Activated T-helper 1 cell treated with anti-CD3 and anti-CD28 coated beads, Interleukin-12 subunit alpha, Interleukin-12 subunit beta, Interleukin-2, Interleukin-4 antibody, amounts not matched to agents 30 ng/mL and 10 ng/mL and 1 ng/mL, durations not matched to agents 14 hours and 24 hours and 36 hours (primary cell): Measurements from ENCODE around the gene MUC2. TPM values are rescaled to one million over a fixed set of nuclear protein-coding genes. Genes with fewer than 3 reads are reported as not detected.

Experiments
- DNase-seq: peaks from one replicate; pipeline ENCODE4 v3.0.0; 2021; ENCODE audit warnings: low spot score
- H3K27ac Mint-ChIP-seq: one replicate; pipeline ENCODE4 v1.8.0; 2021; ENCODE audit warnings: mild to moderate bottlenecking, mixed read lengths
- H3K27me3 Mint-ChIP-seq: one replicate; pipeline ENCODE4 v1.8.0; 2022; ENCODE audit warnings: mild to moderate bottlenecking, moderate library complexity, mixed read lengths; ENCODE audit not compliant: insufficient read depth
- H3K36me3 Mint-ChIP-seq: one replicate; pipeline ENCODE4 v1.8.0; 2021; ENCODE audit warnings: low read depth, mixed read lengths
- H3K4me1 Mint-ChIP-seq: one replicate; pipeline ENCODE4 v1.8.0; 2021; ENCODE audit warnings: low read depth, mixed read lengths
- H3K4me3 Mint-ChIP-seq: one replicate; pipeline ENCODE4 v1.8.0; 2021; ENCODE audit warnings: mild to moderate bottlenecking, moderate library complexity, mixed read lengths
- H3K9me3 Mint-ChIP-seq: one replicate; pipeline ENCODE4 v1.8.0; 2021; ENCODE audit warnings: mixed read lengths
- intact Hi-C: fragments of 100-400 bp; cut with micrococcal nuclease; formaldehyde crosslinking; loops from one replicate; pipeline ENCODE4 v1.15.1; 2024
- total RNA-seq: library from RNA; stranded (reverse); gene quantifications from 2 replicates; pipeline ENCODE4 v1.2.3, GENCODE V29; 2022

The MUC2 gene
- total RNA-seq, result not detected in 2 replicates

GRCh38 chr11:1074244-1075221 lies at the start of gene MUC2:
TSS of gene MUC2 (plus strand) at chr11:1074874.
- no peaks in the 10 kb centered on the region for H3K27me3 Mint-ChIP-seq
- H3K4me1 Mint-ChIP-seq, result no peaks in the 10 kb centered on the region
- no peak within 1 kb of the TSS for H3K27ac Mint-ChIP-seq
- no peak within 1 kb of the TSS for H3K4me3 Mint-ChIP-seq
- H3K9me3 Mint-ChIP-seq, result no peaks in the 10 kb centered on the region
- no peaks in the 10 kb centered on the region for H3K36me3 Mint-ChIP-seq
- intact Hi-C loops, result no loop called here
- DNase-seq, result no peak

DNA sequence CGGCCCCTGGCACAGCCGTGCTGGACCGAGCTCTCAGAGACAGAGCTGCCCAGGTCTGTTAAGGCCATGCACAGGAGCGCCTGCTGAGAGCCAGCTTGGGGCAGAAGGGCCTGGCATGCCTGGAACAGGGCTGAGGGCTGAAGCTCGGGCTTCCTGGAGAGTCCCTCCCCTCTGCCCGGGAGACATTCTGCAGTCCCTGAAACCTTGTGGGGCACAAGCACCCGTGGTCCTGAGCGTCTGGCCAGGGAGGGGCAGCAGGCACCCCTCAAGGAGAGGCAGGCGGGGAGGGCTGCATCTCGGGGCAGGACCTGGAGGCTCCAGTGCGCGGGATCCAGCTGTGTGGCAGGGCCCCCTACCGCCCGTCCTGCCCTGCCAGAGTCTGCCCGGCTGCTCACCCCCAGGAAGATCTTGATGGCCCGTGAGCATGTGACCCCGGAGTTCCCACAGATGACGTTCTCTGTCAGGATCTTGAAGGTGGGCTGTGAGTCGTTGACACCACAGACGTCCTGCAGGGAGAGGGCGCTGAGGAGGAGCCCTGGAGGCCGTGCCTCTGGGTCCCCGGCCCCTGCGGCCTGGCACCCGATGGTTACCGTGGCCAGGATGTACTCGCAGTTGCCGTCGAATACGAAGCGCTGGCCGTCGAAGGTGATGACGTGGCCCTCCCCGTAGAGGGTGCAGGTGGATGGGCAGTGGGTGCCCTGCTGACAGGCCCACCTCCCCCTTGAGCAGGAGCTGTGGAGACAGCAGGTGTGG lies 49.1 kb upstream of the MUC2 start:
- Mint-ChIP-seq H3K36me3 (no peaks in the 10 kb centered on the region), H3K27ac (no peak overlapping the region), H3K9me3 (no peaks in the 10 kb centered on the region), H3K4me3 (no peak overlapping the region), H3K4me1 (no peaks in the 10 kb centered on the region), H3K27me3 (no peaks in the 10 kb centered on the region)
- DNase-seq, result no peak
- intact Hi-C loops, result no loop called here

DNA sequence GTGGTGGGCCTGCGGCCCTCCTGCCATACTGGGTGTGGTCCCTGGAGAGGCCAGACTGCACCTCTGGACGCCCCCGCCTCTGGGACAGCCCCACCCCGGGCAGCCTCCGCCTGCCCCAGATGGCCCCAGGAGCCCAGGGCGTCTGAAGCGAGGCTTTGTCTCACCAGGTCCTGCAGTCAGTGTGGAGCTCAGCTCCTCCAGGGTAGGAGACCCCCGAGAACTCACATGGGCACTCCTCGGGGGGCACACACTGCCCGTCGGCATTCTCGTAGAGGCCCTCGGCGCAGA lies 48.6 kb upstream of the MUC2 start:
- no peak overlapping the region for H3K4me3 Mint-ChIP-seq
- intact Hi-C loops, result no loop called here
- no peak for DNase-seq
- no peak overlapping the region for H3K27ac Mint-ChIP-seq
- no peaks in the 10 kb centered on the region for H3K27me3 Mint-ChIP-seq
- H3K36me3 Mint-ChIP-seq, result no peaks in the 10 kb centered on the region
- no peaks in the 10 kb centered on the region for H3K4me1 Mint-ChIP-seq
- no peaks in the 10 kb centered on the region for H3K9me3 Mint-ChIP-seq

DNA sequence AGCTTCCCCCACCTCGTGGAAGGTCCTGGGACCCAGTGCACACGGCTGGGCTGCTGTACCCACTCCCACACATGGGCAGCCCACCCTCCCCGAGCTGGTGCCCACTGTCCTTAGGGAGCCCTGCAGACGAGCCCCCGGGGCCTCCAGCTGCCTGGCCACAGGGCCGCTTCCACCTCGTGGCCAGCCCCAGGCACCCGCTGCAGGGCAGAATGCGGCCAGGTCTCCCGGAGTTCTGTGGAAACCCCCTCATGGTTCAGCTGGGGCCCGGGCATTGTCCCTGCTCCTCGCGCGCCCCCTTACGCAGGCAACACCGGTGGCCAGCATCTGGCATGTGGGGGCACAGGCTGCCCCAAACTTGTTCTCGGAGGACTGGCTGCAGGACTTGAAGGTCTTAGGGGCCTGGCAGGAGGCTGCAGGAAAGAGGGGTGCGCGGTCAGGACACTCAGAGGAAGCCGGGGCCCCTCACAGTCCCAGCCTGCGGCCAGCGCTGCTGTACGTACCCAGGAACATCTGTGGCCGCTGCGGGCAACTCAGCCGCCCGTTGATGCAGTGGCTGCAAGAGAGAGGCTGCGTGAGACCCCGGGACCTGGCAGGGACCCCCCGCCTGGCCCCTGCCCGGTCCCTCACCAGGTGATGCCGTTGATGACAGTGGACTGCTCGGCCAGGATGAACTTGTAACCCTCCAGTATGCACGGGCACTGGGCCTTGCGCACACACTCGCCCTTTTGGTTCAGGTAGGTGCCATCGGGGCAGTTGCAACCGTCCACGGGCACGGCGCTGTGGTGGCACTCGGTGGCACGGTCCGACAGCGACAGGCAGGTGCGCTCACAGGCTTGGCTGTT lies 47.8 kb upstream of the MUC2 start:
- Mint-ChIP-seq H3K9me3 (no peaks in the 10 kb centered on the region), H3K27ac (no peak overlapping the region), H3K36me3 (no peaks in the 10 kb centered on the region), H3K4me3 (no peak overlapping the region), H3K27me3 (no peaks in the 10 kb centered on the region), H3K4me1 (no peaks in the 10 kb centered on the region)
- intact Hi-C loops, result no loop called here
- no peak for DNase-seq

- H3K9me3 Mint-ChIP-seq, result no peaks in the 10 kb centered on the region
- intact Hi-C loops, result no loop called here
- no peak for DNase-seq
- H3K27ac Mint-ChIP-seq, result no peak overlapping the region
- no peak overlapping the region for H3K4me3 Mint-ChIP-seq
- no peaks in the 10 kb centered on the region for H3K36me3 Mint-ChIP-seq
- H3K4me1 Mint-ChIP-seq, result no peaks in the 10 kb centered on the region
- H3K27me3 Mint-ChIP-seq, result no peaks in the 10 kb centered on the region
Observed at GRCh38 chr11:1027483-1028290, 47.0 kb upstream of the MUC2 start.

GRCh38 chr11:1028291-1028540 lies 46.5 kb upstream of the MUC2 start:
- no peaks in the 10 kb centered on the region for H3K4me1 Mint-ChIP-seq
- intact Hi-C loops, result no loop called here

GRCh38 chr11:1028616-1029015 lies 46.1 kb upstream of the MUC2 start:
- H3K4me1 Mint-ChIP-seq, result no peaks in the 10 kb centered on the region

More at GRCh38 chr11:1028291-1028540, 46.5 kb upstream of the MUC2 start:
- Mint-ChIP-seq H3K9me3 (no peaks in the 10 kb centered on the region), H3K27me3 (no peaks in the 10 kb centered on the region), H3K36me3 (no peaks in the 10 kb centered on the region), H3K27ac (no peak overlapping the region), H3K4me3 (no peak overlapping the region)
- no peak for DNase-seq

DNA sequence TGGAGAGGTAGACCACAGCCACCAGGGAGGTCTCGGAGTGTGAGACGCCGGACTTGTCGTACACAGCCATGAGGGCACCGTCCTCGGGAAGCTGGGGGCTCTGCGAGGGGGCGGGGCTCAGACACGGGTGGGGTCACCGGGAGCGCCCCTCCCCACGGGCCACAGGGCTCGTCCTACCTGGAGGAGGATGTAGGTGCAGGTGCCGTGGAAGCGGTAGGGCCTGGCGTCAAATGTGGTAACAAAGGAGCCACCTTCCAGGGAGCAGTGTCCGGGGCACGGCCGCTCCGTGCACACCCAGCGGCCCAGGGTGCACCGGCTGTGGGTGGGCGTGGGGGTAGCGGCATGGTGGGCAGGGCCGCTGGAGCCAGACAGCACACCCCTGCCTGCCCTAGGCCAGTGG lies 45.6 kb upstream of the MUC2 start:
- H3K4me1 Mint-ChIP-seq, result no peaks in the 10 kb centered on the region
- intact Hi-C loops, result no loop called here
- DNase-seq, result no peak
- H3K36me3 Mint-ChIP-seq, result no peaks in the 10 kb centered on the region
- no peaks in the 10 kb centered on the region for H3K9me3 Mint-ChIP-seq
- no peaks in the 10 kb centered on the region for H3K27me3 Mint-ChIP-seq
- no peak overlapping the region for H3K27ac Mint-ChIP-seq
- no peak overlapping the region for H3K4me3 Mint-ChIP-seq

More at GRCh38 chr11:1028616-1029015, 46.1 kb upstream of the MUC2 start:
- no peak for DNase-seq
- Mint-ChIP-seq H3K36me3 (no peaks in the 10 kb centered on the region), H3K27me3 (no peaks in the 10 kb centered on the region), H3K4me3 (no peak overlapping the region), H3K27ac (no peak overlapping the region), H3K9me3 (no peaks in the 10 kb centered on the region)
- intact Hi-C loops, result no loop called here

DNA sequence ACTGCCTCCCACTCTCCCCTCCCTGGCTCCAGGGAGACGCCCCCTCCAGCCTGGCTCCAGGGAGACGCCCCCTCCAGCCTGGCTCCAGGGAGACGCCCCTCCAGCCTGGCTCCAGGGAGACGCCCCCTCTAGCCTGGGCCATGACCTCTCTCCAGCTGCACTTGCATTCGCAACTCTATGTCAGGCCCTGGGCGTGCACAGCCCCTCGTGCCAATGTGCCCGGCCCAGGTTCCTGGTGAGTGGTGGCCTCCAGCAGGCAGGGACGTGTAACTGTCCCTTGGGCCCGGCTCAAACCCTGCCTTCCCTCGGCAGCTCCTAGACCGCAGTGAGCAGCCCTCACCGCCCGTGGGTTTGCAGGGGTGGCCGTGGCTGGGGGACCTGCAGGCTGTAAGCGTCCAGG lies 45.0 kb upstream of the MUC2 start:
- H3K27ac Mint-ChIP-seq, result no peak overlapping the region

GRCh38 chr11:1030086-1030485 lies 44.6 kb upstream of the MUC2 start:
- Mint-ChIP-seq H3K4me3 (no peak overlapping the region), H3K27ac (no peak overlapping the region), H3K36me3 (no peaks in the 10 kb centered on the region), H3K9me3 (no peaks in the 10 kb centered on the region), H3K4me1 (no peaks in the 10 kb centered on the region), H3K27me3 (no peaks in the 10 kb centered on the region)
- intact Hi-C loops, result no loop called here
- no peak for DNase-seq

More for the DNA sequence above, 45.0 kb upstream of the MUC2 start:
- Mint-ChIP-seq H3K36me3 (no peaks in the 10 kb centered on the region), H3K27me3 (no peaks in the 10 kb centered on the region), H3K4me1 (no peaks in the 10 kb centered on the region), H3K9me3 (no peaks in the 10 kb centered on the region), H3K4me3 (no peak overlapping the region)
- no peak for DNase-seq
- intact Hi-C loops, result no loop called here

GRCh38 chr11:1030556-1030955 lies 44.1 kb upstream of the MUC2 start:
- no peak for DNase-seq
- Mint-ChIP-seq H3K4me3 (no peak overlapping the region), H3K27ac (no peak overlapping the region), H3K4me1 (no peaks in the 10 kb centered on the region), H3K36me3 (no peaks in the 10 kb centered on the region), H3K9me3 (no peaks in the 10 kb centered on the region), H3K27me3 (no peaks in the 10 kb centered on the region)
- intact Hi-C loops, result no loop called here

DNA sequence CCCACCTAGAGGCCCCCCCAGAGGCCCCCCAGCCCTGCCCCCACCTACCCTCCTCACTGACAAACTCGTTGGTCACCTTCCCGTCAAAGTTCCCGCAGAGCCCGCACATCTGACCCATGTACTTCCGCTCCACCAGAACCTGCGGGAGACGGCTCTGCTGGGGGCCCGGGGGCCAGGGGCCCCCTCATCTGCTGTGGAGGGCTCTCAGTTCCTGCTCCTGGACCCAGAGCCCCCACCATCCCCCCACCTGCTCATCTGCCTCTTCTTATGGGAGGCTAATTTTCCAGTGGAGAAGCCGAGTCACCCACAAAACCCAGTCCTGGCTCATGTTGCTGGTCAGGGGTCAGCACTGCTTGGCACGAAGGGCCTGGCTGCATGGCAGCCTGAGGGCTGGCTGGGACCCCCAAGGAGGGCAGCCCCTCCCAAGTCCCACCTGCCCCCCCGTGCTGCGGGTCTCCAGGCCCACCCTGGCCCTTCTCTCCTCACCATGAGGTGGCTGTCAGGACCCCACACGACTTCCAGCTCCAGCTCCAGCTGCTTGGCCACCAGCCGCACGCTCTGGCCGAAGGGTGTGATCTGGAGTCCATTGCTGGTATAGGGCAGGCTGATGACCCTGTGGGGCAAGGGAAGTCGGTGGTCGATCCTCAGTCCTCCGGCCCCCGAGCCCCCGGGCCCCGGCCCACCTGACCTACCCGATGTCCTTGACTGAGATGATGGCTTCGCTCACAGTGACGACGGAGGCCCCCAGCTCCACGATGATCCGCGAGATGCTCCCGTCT lies 43.4 kb upstream of the MUC2 start:
- no peaks in the 10 kb centered on the region for H3K36me3 Mint-ChIP-seq
- no peak for DNase-seq
- no peaks in the 10 kb centered on the region for H3K27me3 Mint-ChIP-seq
- no peaks in the 10 kb centered on the region for H3K4me1 Mint-ChIP-seq
- H3K27ac Mint-ChIP-seq, result no peak overlapping the region
- intact Hi-C loops, result no loop called here
- H3K4me3 Mint-ChIP-seq, result no peak overlapping the region
- no peaks in the 10 kb centered on the region for H3K9me3 Mint-ChIP-seq
